Ascending aorta (tissue), 2 donors: Measurements from ENCODE around the gene COA5. TPM values are rescaled to one million over a fixed set of nuclear protein-coding genes. Genes with fewer than 3 reads are reported as not detected.

Experiments used
- DNase-seq, 2 donors: peaks; one replicate each; pipeline ENCODE4 v3.0.0-alpha.2; 2019; ENCODE audit warnings: low spot score in 2 of 2
- H3K27ac ChIP-seq, 2 donors: fragments of 200-600 bp; sonication (generic); one replicate each; pipeline ENCODE4 v1.5.1; 2016 to 2017; ENCODE audit warnings: mild to moderate bottlenecking in 1 of 2
- H3K27me3 ChIP-seq: fragments of 200-600 bp; sonication (generic); one replicate; pipeline ENCODE4 v1.5.1; 2017
- H3K36me3 ChIP-seq, 2 donors: fragments of 200-600 bp; sonication (generic); one replicate each; pipeline ENCODE4 v1.5.1; 2016
- H3K4me1 ChIP-seq, 2 donors: fragments of 200-600 bp; sonication (generic); one replicate each; pipeline ENCODE4 v1.5.1; 2016 to 2017; ENCODE audit warnings: mild to moderate bottlenecking in 1 of 2
- H3K4me3 ChIP-seq, 2 donors: fragments of 200-600 bp; sonication (generic); one replicate each; pipeline ENCODE4 v1.5.1; 2016 to 2017; ENCODE audit warnings: mild to moderate bottlenecking in 1 of 2
- H3K9me3 ChIP-seq, 2 donors: fragments of 200-600 bp; sonication (generic); one replicate each; pipeline ENCODE4 v1.5.1; 2016
- intact Hi-C: fragments of 100-400 bp; cut with DNase I; formaldehyde crosslinking; loops from one replicate; pipeline ENCODE4 v1.15.1; 2023
- total RNA-seq: library from RNA; depleted of rRNA; stranded (reverse); fragments of >200 nt; gene quantifications from one replicate; pipeline ENCODE4 v1.1.0, GENCODE V29; 2016
- TF ChIP-seq, protein P1 (sequence below), 3 experiments: fragments of 200-600 bp in 2 of 3; fragments of 450-650 bp in 1 of 3; sonication (generic) in 2 of 3; IDR thresholded peaks; one replicate each; pipeline ENCODE4 v1.5.1; 2016 to 2019; ENCODE audit warnings: antibody characterized with exemption in 3 of 3, mild to moderate bottlenecking in 1 of 3, moderate library complexity in 1 of 3

Gene COA5
- total RNA-seq, 1 donor from 2014 or later = 86.3 TPM

DNA sequence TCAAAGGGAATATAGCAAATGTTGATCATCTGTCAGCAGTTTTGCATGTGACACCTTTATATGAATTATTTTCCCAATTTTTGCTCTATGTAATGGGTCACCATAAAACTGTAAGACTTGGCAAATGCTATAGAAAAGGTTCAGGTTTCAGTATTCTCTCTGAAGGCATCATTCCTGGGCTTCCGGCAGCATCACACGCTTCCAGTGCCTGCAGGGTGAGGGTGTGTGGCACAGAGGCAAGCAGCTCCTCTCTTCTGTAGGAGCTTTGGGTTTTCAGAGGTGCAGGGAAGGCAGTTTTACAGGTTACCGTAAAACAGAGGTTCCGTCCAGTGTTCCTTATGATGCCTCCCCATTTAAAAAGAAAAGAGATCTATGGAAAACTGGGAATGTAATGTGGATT lies 18.8 kb downstream of the COA5 start:
- peaks cover 10 to 35% of the 10 kb centered on the region in 2 donors for H3K36me3 ChIP-seq
- no peak overlapping the region for H3K4me3 ChIP-seq
- H3K27me3 ChIP-seq = no peaks in the 10 kb centered on the region
- TF ChIP-seq, protein P1, sequence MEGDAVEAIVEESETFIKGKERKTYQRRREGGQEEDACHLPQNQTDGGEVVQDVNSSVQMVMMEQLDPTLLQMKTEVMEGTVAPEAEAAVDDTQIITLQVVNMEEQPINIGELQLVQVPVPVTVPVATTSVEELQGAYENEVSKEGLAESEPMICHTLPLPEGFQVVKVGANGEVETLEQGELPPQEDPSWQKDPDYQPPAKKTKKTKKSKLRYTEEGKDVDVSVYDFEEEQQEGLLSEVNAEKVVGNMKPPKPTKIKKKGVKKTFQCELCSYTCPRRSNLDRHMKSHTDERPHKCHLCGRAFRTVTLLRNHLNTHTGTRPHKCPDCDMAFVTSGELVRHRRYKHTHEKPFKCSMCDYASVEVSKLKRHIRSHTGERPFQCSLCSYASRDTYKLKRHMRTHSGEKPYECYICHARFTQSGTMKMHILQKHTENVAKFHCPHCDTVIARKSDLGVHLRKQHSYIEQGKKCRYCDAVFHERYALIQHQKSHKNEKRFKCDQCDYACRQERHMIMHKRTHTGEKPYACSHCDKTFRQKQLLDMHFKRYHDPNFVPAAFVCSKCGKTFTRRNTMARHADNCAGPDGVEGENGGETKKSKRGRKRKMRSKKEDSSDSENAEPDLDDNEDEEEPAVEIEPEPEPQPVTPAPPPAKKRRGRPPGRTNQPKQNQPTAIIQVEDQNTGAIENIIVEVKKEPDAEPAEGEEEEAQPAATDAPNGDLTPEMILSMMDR (IDR thresholded peaks at IDR 0.05) = no peak
- H3K27ac ChIP-seq = no peak overlapping the region
- no peaks in the 10 kb centered on the region for H3K4me1 ChIP-seq
- H3K9me3 ChIP-seq = no peaks in the 10 kb centered on the region
- intact Hi-C loops = no loop called here
- DNase-seq = no peak

GRCh38 chr2:98588880-98589431 lies 19.4 kb downstream of the COA5 start:
- TF ChIP-seq, protein P1 (IDR thresholded peaks at IDR 0.05) = no peak
- Histone ChIP-seq H3K27me3 (no peaks in the 10 kb centered on the region), H3K4me3 (no peak overlapping the region), H3K36me3 (peaks cover 10 to 41% of the 10 kb centered on the region in 2 donors), H3K27ac (no peak overlapping the region), H3K9me3 (no peaks in the 10 kb centered on the region), H3K4me1 (no peaks in the 10 kb centered on the region)
- intact Hi-C loops = no loop called here
- no peak for DNase-seq

DNA sequence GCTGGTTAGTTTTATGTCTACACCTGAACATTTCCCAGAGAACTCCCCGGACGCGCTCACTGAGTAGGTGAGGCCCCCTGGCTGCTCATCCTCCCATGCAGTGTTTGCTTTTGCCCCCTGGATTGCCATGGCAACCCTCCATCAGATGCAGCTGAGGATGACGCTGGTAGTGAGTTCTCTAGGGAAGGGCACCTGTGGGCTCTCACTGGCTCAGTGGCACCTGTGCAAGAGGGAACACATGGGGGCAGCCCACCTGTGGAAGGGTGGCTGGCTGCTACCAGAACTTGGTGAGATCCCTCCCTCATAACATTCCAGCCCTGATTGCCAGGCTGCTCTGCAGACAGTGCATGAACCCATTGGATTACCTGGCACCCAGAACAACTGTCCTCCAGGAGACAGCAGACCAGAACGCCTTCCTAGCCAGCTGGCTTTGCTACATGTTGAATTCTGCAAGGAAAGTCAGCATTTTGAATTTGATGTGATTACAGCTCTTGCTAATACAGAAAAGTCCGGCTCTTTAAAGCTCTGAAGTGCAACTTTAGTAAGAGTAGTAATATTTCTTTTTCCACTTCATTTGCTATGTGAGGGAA lies 21.7 kb downstream of the COA5 start:
- Histone ChIP-seq H3K27ac (no peak overlapping the region), H3K36me3 (peaks cover 13 to 57% of the 10 kb centered on the region in 2 donors), H3K27me3 (no peaks in the 10 kb centered on the region), H3K4me1 (no peaks in the 10 kb centered on the region), H3K4me3 (no peak overlapping the region), H3K9me3 (no peaks in the 10 kb centered on the region)
- DNase-seq = no peak
- TF ChIP-seq, protein P1 (IDR thresholded peaks at IDR 0.05) = no peak
- intact Hi-C loops = no loop called here

GRCh38 chr2:98585386-98585785 lies 22.9 kb downstream of the COA5 start:
- peaks cover 12 to 51% of the 10 kb centered on the region in 2 donors for H3K36me3 ChIP-seq
- H3K27ac ChIP-seq = no peak overlapping the region
- TF ChIP-seq, protein P1 (IDR thresholded peaks at IDR 0.05) = no peak
- no peak for DNase-seq
- no peaks in the 10 kb centered on the region for H3K9me3 ChIP-seq
- H3K4me1 ChIP-seq = no peaks in the 10 kb centered on the region
- H3K27me3 ChIP-seq = no peaks in the 10 kb centered on the region
- no peak overlapping the region for H3K4me3 ChIP-seq
- intact Hi-C loops = no loop called here

GRCh38 chr2:98583816-98584618 lies 24.3 kb downstream of the COA5 start:
- Histone ChIP-seq H3K36me3 (peaks cover 12 to 54% of the 10 kb centered on the region in 2 donors), H3K4me3 (no peak overlapping the region), H3K27me3 (no peaks in the 10 kb centered on the region), H3K27ac (no peak overlapping the region), H3K9me3 (no peaks in the 10 kb centered on the region), H3K4me1 (no peaks in the 10 kb centered on the region)
- TF ChIP-seq, protein P1 (IDR thresholded peaks at IDR 0.05) = no peak
- intact Hi-C loops = no loop called here
- DNase-seq = no peak
